Spinal cord (tissue), 10 donors: ENCODE data around the gene RRP8. TPM values are rescaled to one million over a fixed set of nuclear protein-coding genes. Genes with fewer than 3 reads are reported as not detected.

Source experiments
- DNase-seq, 6 donors: peaks; one replicate each; pipeline versions ENCODE4 v3.0.0 to v3.0.0-alpha.2; 2013 to 2015; ENCODE audit warnings: low spot score in 6 of 6, low read depth in 4 of 6
- H3K27ac ChIP-seq: one replicate; pipeline ENCODE4 v1.5.1; 2013; ENCODE audit warnings: low read depth, low read length, control low read depth
- H3K27me3 ChIP-seq: one replicate; pipeline ENCODE4 v1.6.1; 2013; ENCODE audit warnings: low read length; ENCODE audit not compliant: control insufficient read depth, insufficient read depth
- H3K36me3 ChIP-seq: one replicate; pipeline ENCODE4 v1.6.1; 2013; ENCODE audit warnings: low read length; ENCODE audit not compliant: control insufficient read depth, insufficient read depth
- H3K4me1 ChIP-seq: one replicate; pipeline ENCODE4 v1.6.1; 2013; ENCODE audit warnings: low read length; ENCODE audit not compliant: control insufficient read depth, insufficient read depth
- H3K4me3 ChIP-seq: one replicate; pipeline ENCODE4 v1.5.1; 2013; ENCODE audit warnings: low read depth, low read length, control low read depth
- H3K9me3 ChIP-seq: one replicate; pipeline ENCODE4 v1.6.1; 2013; ENCODE audit warnings: low read length; ENCODE audit not compliant: control insufficient read depth, insufficient read depth
- WGBS: methylation state at CpG from one replicate; pipeline ENCODE4 v1.1.5; 2013; ENCODE audit warnings: missing lambda C conversion rate; ENCODE audit not compliant: insufficient coverage; 5-methylcytosine and 5-hydroxymethylcytosine counted together
- polyA plus RNA-seq, 2 donors: library from polyadenylated mRNA; unstranded; fragments of 120-200 nt; gene quantifications; one replicate each; pipeline ENCODE4 v1.2.1, GENCODE V29; 2013; ENCODE audit not compliant: insufficient read length in 2 of 2
- total RNA-seq, 2 donors: library from RNA; depleted of rRNA in 1 of 2; stranded (reverse); fragments of 120-200 nt in 1 of 2; fragments of >200 nt in 1 of 2; gene quantifications; one replicate each; pipeline versions ENCODE4 v1.2.3 to v1.2.4, GENCODE V29; 2013 to 2014
- donor health status: healthy.

RRP8 gene
- total and polyA plus RNA-seq, 4 donors: 11.6 to 24.5 (median 17.0) TPM

GRCh38 chr11:6586434-6587359 lies 16.7 kb downstream of the RRP8 start:
- Histone ChIP-seq H3K27me3 (no peaks in the 10 kb centered on the region), H3K27ac (peak overlapping the region; percentile 47), H3K9me3 (peaks cover 7% of the 10 kb centered on the region), H3K36me3 (peaks cover 10% of the 10 kb centered on the region), H3K4me3 (no peak overlapping the region), H3K4me1 (peaks cover 15% of the 10 kb centered on the region)
- 88% methylated on average over 24 of the region's 25 CpGs for WGBS
- no peak for DNase-seq

- no peak for DNase-seq
- Histone ChIP-seq H3K9me3 (peaks cover 7% of the 10 kb centered on the region), H3K27ac (no peak overlapping the region), H3K36me3 (peaks cover 10% of the 10 kb centered on the region), H3K27me3 (no peaks in the 10 kb centered on the region), H3K4me1 (peaks cover 18% of the 10 kb centered on the region), H3K4me3 (no peak overlapping the region)
- WGBS: 100% methylated on average over 2 of the region's 4 CpGs
Measured at GRCh38 chr11:6584528-6584927, 18.9 kb downstream of the RRP8 start.

GRCh38 chr11:6583584-6583983 lies 19.8 kb downstream of the RRP8 start:
- Histone ChIP-seq H3K36me3 (peaks cover 10% of the 10 kb centered on the region), H3K27me3 (no peaks in the 10 kb centered on the region), H3K4me3 (no peak overlapping the region), H3K4me1 (peaks cover 24% of the 10 kb centered on the region), H3K9me3 (peaks cover 7% of the 10 kb centered on the region), H3K27ac (no peak overlapping the region)
- DNase-seq: no peak
- no CpG with 5 or more reads among the region's 1 CpG for WGBS

- Histone ChIP-seq H3K4me1 (peaks cover 17% of the 10 kb centered on the region), H3K36me3 (no peaks in the 10 kb centered on the region), H3K4me3 (no peak overlapping the region), H3K27ac (no peak overlapping the region), H3K27me3 (no peaks in the 10 kb centered on the region), H3K9me3 (peaks cover 7% of the 10 kb centered on the region)
- no peak for DNase-seq
- 57% methylated on average over 1 of the region's 2 CpGs for WGBS
Measured at GRCh38 chr11:6579681-6580080, 23.7 kb downstream of the RRP8 start.

GRCh38 chr11:6578134-6578533 lies 25.3 kb downstream of the RRP8 start:
- H3K4me3 ChIP-seq: no peak overlapping the region
- H3K27ac ChIP-seq: no peak overlapping the region
- H3K36me3 ChIP-seq: no peaks in the 10 kb centered on the region
- no peak for DNase-seq
- no CpG with 5 or more reads among the region's 1 CpG for WGBS
- H3K4me1 ChIP-seq: peaks cover 17% of the 10 kb centered on the region
- H3K9me3 ChIP-seq: no peaks in the 10 kb centered on the region
- no peaks in the 10 kb centered on the region for H3K27me3 ChIP-seq

GRCh38 chr11:6576471-6577373 lies 26.7 kb downstream of the RRP8 start:
- H3K27ac ChIP-seq: peak overlapping the region; percentile 90
- no peaks in the 10 kb centered on the region for H3K36me3 ChIP-seq
- 40% methylated on average over 5 of the region's 6 CpGs for WGBS
- no peak overlapping the region for H3K4me3 ChIP-seq
- no peaks in the 10 kb centered on the region for H3K27me3 ChIP-seq
- peaks cover 18% of the 10 kb centered on the region for H3K4me1 ChIP-seq
- DNase-seq: peak; percentile 84 to 98 (median 93)
- H3K9me3 ChIP-seq: no peaks in the 10 kb centered on the region

- Histone ChIP-seq H3K4me3 (no peak overlapping the region), H3K9me3 (no peaks in the 10 kb centered on the region), H3K36me3 (peaks cover 11% of the 10 kb centered on the region), H3K4me1 (peaks cover 34% of the 10 kb centered on the region), H3K27me3 (no peaks in the 10 kb centered on the region), H3K27ac (no peak overlapping the region)
- DNase-seq: no peak
- WGBS: 83% methylated on average over 3 of the region's 6 CpGs
Measured at GRCh38 chr11:6574816-6575715, 28.4 kb downstream of the RRP8 start.

- WGBS: no CpG with 5 or more reads among the region's 2 CpGs
- no peaks in the 10 kb centered on the region for H3K9me3 ChIP-seq
- no peaks in the 10 kb centered on the region for H3K27me3 ChIP-seq
- no peak for DNase-seq
- H3K4me3 ChIP-seq: no peak overlapping the region
- H3K4me1 ChIP-seq: peaks cover 37% of the 10 kb centered on the region
- H3K27ac ChIP-seq: no peak overlapping the region
- H3K36me3 ChIP-seq: peaks cover 15% of the 10 kb centered on the region
Measured at GRCh38 chr11:6572215-6572614, 31.2 kb downstream of the RRP8 start.
